K562 (cell line): ENCODE results near the gene SLC22A4. TPM values are rescaled to one million over a fixed set of nuclear protein-coding genes. Genes with fewer than 3 reads are reported as not detected.

Experiments
- CBFA2T3 ChIP-seq: fragments of 450-650 bp; IDR thresholded peaks from 2 replicates; pipeline ENCODE4 v1.6.1; 2017
- CCNT2 ChIP-seq: IDR thresholded peaks from 2 replicates; pipeline ENCODE4 v1.6.1; 2011; ENCODE audit warnings: borderline replicate concordance, low read depth, mild to moderate bottlenecking, moderate library complexity, mixed read lengths, low read length; ENCODE audit not compliant: insufficient read length; ENCODE audit errors: extremely low read depth
- DIDO1 ChIP-seq: fragments of 450-650 bp; IDR thresholded peaks from 2 replicates; pipeline ENCODE4 v1.6.1; 2016; ENCODE audit warnings: low read depth, missing biosample characterization, missing genetic modification characterization
- DPF2 ChIP-seq: fragments of 450-650 bp; IDR thresholded peaks from 2 replicates; pipeline ENCODE4 v1.6.1; 2016
- E2F6 ChIP-seq, 2 experiments: IDR thresholded peaks; 2 replicates each; pipeline ENCODE4 v1.6.1; 2011; ENCODE audit warnings: borderline replicate concordance in 1 of 2, control low read depth in 1 of 2, low read depth in 1 of 2, low read length in 1 of 2, mild to moderate bottlenecking in 1 of 2, mixed read lengths in 1 of 2, moderate library complexity in 1 of 2; ENCODE audit not compliant: insufficient read depth in 1 of 2, insufficient read length in 1 of 2, poor library complexity in 1 of 2, severe bottlenecking in 1 of 2; ENCODE audit errors: extremely low read depth in 1 of 2
- ERF ChIP-seq: fragments of 450-650 bp; formaldehyde crosslinking; IDR thresholded peaks from 2 replicates; pipeline ENCODE4 v1.4.0; 2020; ENCODE audit warnings: mild to moderate bottlenecking, mixed read lengths
- ETS1 ChIP-seq: conservative IDR thresholded peaks from 2 replicates; pipeline ENCODE4 v1.6.1; 2011; ENCODE audit warnings: low read depth, mild to moderate bottlenecking, low read length; ENCODE audit not compliant: control insufficient read depth
- GABPB1 ChIP-seq: sonication (generic); formaldehyde crosslinking; IDR thresholded peaks from 2 replicates; pipeline ENCODE4 v1.8.0; 2022; ENCODE audit warnings: mild to moderate bottlenecking, missing genetic modification reagents
- KAT7 ChIP-seq: sonication (generic); formaldehyde crosslinking; IDR thresholded peaks from 2 replicates; pipeline ENCODE4 v1.8.0; 2022; ENCODE audit warnings: missing genetic modification reagents, mild to moderate bottlenecking, borderline replicate concordance
- MAFK ChIP-seq: IDR thresholded peaks from 2 replicates; pipeline ENCODE4 v1.6.1; 2011; ENCODE audit warnings: low read length, improper control_type of control experiment
- MTA1 ChIP-seq: fragments of 450-650 bp; IDR thresholded peaks from 2 replicates; pipeline ENCODE4 v1.6.1; 2017; ENCODE audit warnings: borderline replicate concordance
- PBX2 ChIP-seq, 2 experiments: IDR thresholded peaks in 1 of 2; conservative IDR thresholded peaks in 1 of 2; 2 replicates each; pipeline ENCODE4 v1.6.1; 2016; ENCODE audit warnings: low read depth in 2 of 2, mild to moderate bottlenecking in 1 of 2, missing compliant biosample characterization in 1 of 2, missing genetic modification characterization in 1 of 2, moderate library complexity in 1 of 2
- POLR2G ChIP-seq: fragments of 200-400 bp; formaldehyde crosslinking; IDR thresholded peaks from 2 replicates; pipeline ENCODE4 v1.6.1; 2017; ENCODE audit warnings: low read depth, mild to moderate bottlenecking, antibody characterized with exemption, low read length, moderate library complexity
- RB1 ChIP-seq: fragments of 450-650 bp; IDR thresholded peaks from 2 replicates; pipeline ENCODE4 v1.6.1; 2017; ENCODE audit warnings: low read depth, mild to moderate bottlenecking
- RCOR1 ChIP-seq, 2 experiments: IDR thresholded peaks; 2 replicates each; pipeline ENCODE4 v1.6.1; 2012; ENCODE audit warnings: low read depth in 2 of 2, low read length in 2 of 2, borderline replicate concordance in 1 of 2, improper control_type of control experiment in 1 of 2
- RFX5 ChIP-seq: IDR thresholded peaks from 2 replicates; pipeline ENCODE4 v1.6.1; 2011; ENCODE audit warnings: low read depth, mild to moderate bottlenecking, improper control_type of control experiment, low read length
- TEAD1 ChIP-seq, 2 experiments: fragments of 450-650 bp in 1 of 2; sonication (generic) in 1 of 2; formaldehyde crosslinking; IDR thresholded peaks; 2 replicates each; pipeline versions ENCODE4 v1.4.0 to v1.8.0; 2020 to 2022; ENCODE audit warnings: mild to moderate bottlenecking in 2 of 2, missing genetic modification reagents in 1 of 2
- TGIF2 ChIP-seq: sonication (generic); formaldehyde crosslinking; IDR thresholded peaks from 2 replicates; pipeline ENCODE4 v1.8.1; 2022; ENCODE audit warnings: mild to moderate bottlenecking, missing genetic modification reagents, moderate library complexity
- WHSC1 ChIP-seq: IDR thresholded peaks from one replicate; pipeline ENCODE4 v1.6.1; 2012; ENCODE audit warnings: low read length, control low read depth, inconsistent platforms
- ZNF511 ChIP-seq: sonication (generic); formaldehyde crosslinking; IDR thresholded peaks from 2 replicates; pipeline ENCODE4 v1.8.0; 2022; ENCODE audit warnings: mild to moderate bottlenecking, missing genetic modification reagents
- polyA plus RNA-seq, 8 experiments: library from polyadenylated mRNA; depleted of rRNA in 4 of 8; stranded (reverse) in 5 of 8; unstranded in 3 of 8; fragments of >200 nt; fragmentation: Nextera tagmentation in 2 of 8; fragmentation: Illumina TruSeq in 1 of 8; extraction: Ambion mirVana in 2 of 8; extraction: Trizol in 1 of 8; gene quantifications; 2 replicates each; pipeline versions ENCODE4 v1.2.1 to v1.2.3, GENCODE V29; 2011 to 2014; ENCODE audit warnings: inconsistent platforms in 1 of 8, missing spikeins in 1 of 8
- total RNA-seq, 7 experiments: library from RNA; depleted of rRNA in 6 of 7; stranded (reverse); fragments of >200 nt in 6 of 7; fragmentation: Illumina TruSeq in 2 of 7; extraction: Trizol in 2 of 7; gene quantifications; 2 replicates each; pipeline versions ENCODE4 v1.2.1 to v1.2.3, GENCODE V29; 2011 to 2021; ENCODE audit warnings: low replicate concordance in 1 of 7

SLC22A4 gene
- total and polyA plus RNA-seq, 9 of the 15 experiments (the other 6 are each of a cell fraction or from before 2014, with no cell fraction given) = 2.7 to 9.5 (median 6.2) TPM

GRCh38 chr5:132294728-132295504, 722 bp downstream of the SLC22A4 start (continued):
- TF ChIP-seq PBX2 (CRISPR knock-in tag; IDR thresholded peaks at IDR 0.05; ENCODE audit: low read depth) (no peak), PBX2 (tag; conservative IDR thresholded peaks at IDR 0.05; ENCODE audit: low read depth) (no peak), ERF (CRISPR knock-in tag) (no peak), MTA1 (no peak), MAFK (no peak), TEAD1 (CRISPR knock-in tag; IDR thresholded peaks at IDR 0.05) (0 out of 4 replicates have a peak, but pooled peaks of 1 of the 2 experiments have one; percentile 17), CBFA2T3 (peak; percentile 3; the same call in 1 of the 2 replicates), ETS1 (peak; percentile 44; the same call in 1 of the 2 replicates), DIDO1 (tag) (no peak), RCOR1 (IDR thresholded peaks at IDR 0.05; ENCODE audit: borderline replicate concordance in 1 of 2, low read depth in 2 of 2, low read length in 2 of 2) (peak in 1 of 2 experiments; percentile 49; a peak in 2 of 4 replicates), CCNT2 (peak; percentile 28), RFX5 (no peak), GABPB1 (peak; percentile 6; the same call in 1 of the 2 replicates), ZNF511 (CRISPR knock-in tag) (no peak; the same call in 1 of the 2 replicates), POLR2G (no peak), DPF2 (peak; percentile 74), TGIF2 (CRISPR knock-in tag) (no peak), RB1 (0 out of 2 replicates have a peak, but pooled peaks have one; percentile 12), KAT7 (CRISPR knock-in tag) (peak; percentile 1; the same call in 1 of the 2 replicates), WHSC1 (no peak), E2F6 (IDR thresholded peaks at IDR 0.05; ENCODE audit: borderline replicate concordance in 1 of 2, extremely low read depth in 1 of 2, insufficient read depth in 1 of 2, insufficient read length in 1 of 2, low read depth in 1 of 2, low read length in 1 of 2, poor library complexity in 1 of 2, severe bottlenecking in 1 of 2) (peak in 1 of 2 experiments; percentile 26)
